NCI-H1930 (cell line): ENCODE measurements around the gene KLHL26.

ENCODE experiments used
- DNase-seq, 2 experiments: peaks; one replicate each; lab custom pipeline; 2025; lab: John Stamatoyannopoulos, UW

KLHL26 gene

GRCh38 chr19:18612772-18613588 lies 23.8 kb upstream of the KLHL26 start, which contains the start of gene TMEM59L:
Gene TMEM59L, plus strand, starts transcription at chr19:18612870. Its CDS starts 89 bp downstream, at chr19:18612959.
- no peak for DNase-seq

GRCh38 chr19:18613589-18614234 lies 23.1 kb upstream of the KLHL26 start:
- DNase-seq: no peak

- DNase-seq: no peak
Measured at GRCh38 chr19:18616023-18616422, 20.8 kb upstream of the KLHL26 start.

GRCh38 chr19:18617562-18617961 lies 19.3 kb upstream of the KLHL26 start:
- DNase-seq: no peak

- no peak for DNase-seq
Measured at GRCh38 chr19:18618236-18618635, 18.6 kb upstream of the KLHL26 start.

- no peak for DNase-seq
Measured at GRCh38 chr19:18620311-18620710, 16.5 kb upstream of the KLHL26 start.

- DNase-seq: no peak
Measured at GRCh38 chr19:18620902-18621301, 15.9 kb upstream of the KLHL26 start.

GRCh38 chr19:18626906-18627305 lies 9.9 kb upstream of the KLHL26 start:
- no peak for DNase-seq

- no peak for DNase-seq
Measured at GRCh38 chr19:18629166-18630088, 7.4 kb upstream of the KLHL26 start.

GRCh38 chr19:18633321-18633720 lies 3.5 kb upstream of the KLHL26 start:
- no peak for DNase-seq

- DNase-seq: no peak
Measured at GRCh38 chr19:18634612-18635297, 2.1 kb upstream of the KLHL26 start.

- DNase-seq: no peak
Measured at GRCh38 chr19:18635831-18636182, 1.0 kb upstream of the KLHL26 start.

GRCh38 chr19:18636183-18636968 lies 452 bp upstream of the KLHL26 start:
- DNase-seq: peak; percentile 78 to 81

GRCh38 chr19:18637673-18638630 lies 1.1 kb downstream of the KLHL26 start:
- no peak for DNase-seq

- no peak for DNase-seq
Measured at GRCh38 chr19:18639706-18640243, 2.9 kb downstream of the KLHL26 start.

GRCh38 chr19:18644196-18645034 lies 7.6 kb downstream of the KLHL26 start:
- DNase-seq: no peak

- no peak for DNase-seq
Measured at GRCh38 chr19:18645035-18645511, 8.2 kb downstream of the KLHL26 start.
